Measurements from ENCODE around the gene ERICH6B. TPM values are rescaled to one million over a fixed set of nuclear protein-coding genes. Genes with fewer than 3 reads are reported as not detected.

The ERICH6B gene
- total RNA-seq, 1 experiment from 2014 or later, result not detected

GRCh38 chr13:45508776-45509175, 106.8 kb downstream of the ERICH6B start:
- ChIA-PET CTCF (interaction anchor here (0.6 kb wide), 2 partner anchors 12 to 262 kb away, joined by 3 read pairs; no protein-coding TSS in a partner anchor), POLR2A (interaction anchor here (0.7 kb wide), 1 partner anchor 413 kb away, joined by 3 read pairs; no protein-coding TSS in a partner anchor)
- intact Hi-C loops (cut with micrococcal nuclease), result no loop called here
- no peak for DNase-seq (ENCODE audit: unreplicated experiment)
- no TSS peak for BruUV-seq (replicated peaks)
- H3K36me3 Mint-ChIP-seq (ENCODE audit: insufficient read depth, unreplicated experiment), result peaks cover 81% of the 10 kb centered on the region
- H3K9me3 Mint-ChIP-seq (ENCODE audit: unreplicated experiment), result no peaks in the 10 kb centered on the region
- no peaks in the 10 kb centered on the region for H3K27me3 Mint-ChIP-seq (ENCODE audit: insufficient read depth, unreplicated experiment)
- no peak for TF ChIP-seq CTCF (IDR thresholded peaks at IDR 0.05; ENCODE audit: unreplicated experiment)
- H3K4me3 Mint-ChIP-seq (ENCODE audit: unreplicated experiment), result no peak overlapping the region
- peaks cover 6% of the 10 kb centered on the region for H3K4me1 Mint-ChIP-seq (ENCODE audit: insufficient read depth, unreplicated experiment)
- no peak overlapping the region for H3K27ac Mint-ChIP-seq (ENCODE audit: low read depth, unreplicated experiment)

GRCh38 chr13:45506811-45507210, 108.7 kb downstream of the ERICH6B start:
- Mint-ChIP-seq H3K4me1 (ENCODE audit: insufficient read depth, unreplicated experiment) (peaks cover 5% of the 10 kb centered on the region), H3K27ac (ENCODE audit: low read depth, unreplicated experiment) (no peak overlapping the region), H3K4me3 (ENCODE audit: unreplicated experiment) (no peak overlapping the region), H3K36me3 (ENCODE audit: insufficient read depth, unreplicated experiment) (peaks cover 83% of the 10 kb centered on the region), H3K9me3 (ENCODE audit: unreplicated experiment) (no peaks in the 10 kb centered on the region), H3K27me3 (ENCODE audit: insufficient read depth, unreplicated experiment) (no peaks in the 10 kb centered on the region)
- BruUV-seq (replicated peaks), result no TSS peak
- ChIA-PET CTCF (interaction anchor here (0.6 to 1.4 kb wide), 4 partner anchors 12 to 635 kb away, joined by 3 to 4 read pairs (median 4); no protein-coding TSS in a partner anchor), POLR2A (interaction anchor here (0.6 kb wide), 1 partner anchor 11 kb away, joined by 3 read pairs; no protein-coding TSS in a partner anchor)
- no peak for TF ChIP-seq CTCF (IDR thresholded peaks at IDR 0.05; ENCODE audit: unreplicated experiment)
- DNase-seq (ENCODE audit: unreplicated experiment), result no peak
- intact Hi-C loops (cut with micrococcal nuclease), result no loop called here

DNA sequence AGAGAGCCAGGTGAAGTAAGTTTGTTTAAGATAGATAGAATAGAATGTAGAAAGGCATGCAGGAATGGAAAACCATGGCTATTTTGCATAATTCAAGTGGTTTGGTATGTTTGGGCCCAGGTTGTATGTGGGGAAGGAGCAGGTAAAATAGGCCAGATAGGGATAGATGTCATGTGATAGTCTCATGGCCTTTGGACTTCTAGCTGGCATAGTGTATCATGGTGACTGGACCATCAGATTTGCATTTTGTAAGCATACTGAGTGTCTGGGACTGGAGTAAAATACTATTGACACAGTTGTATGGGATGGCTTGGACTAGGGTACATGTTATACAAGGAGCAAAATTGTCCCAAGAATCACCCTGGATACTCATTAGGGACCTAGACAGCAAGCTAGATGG, 111.9 kb downstream of the ERICH6B start:
- no peak overlapping the region for H3K27ac Mint-ChIP-seq (ENCODE audit: low read depth, unreplicated experiment)
- POLR2A ChIA-PET, result no interaction called here
- CTCF ChIA-PET, result interaction anchor here (0.8 to 0.9 kb wide), 3 partner anchors 9 to 657 kb away, joined by 3 to 4 read pairs (median 3); no protein-coding TSS in a partner anchor
- H3K9me3 Mint-ChIP-seq (ENCODE audit: unreplicated experiment), result no peaks in the 10 kb centered on the region
- intact Hi-C loops (cut with micrococcal nuclease), result no loop called here
- no TSS peak for BruUV-seq (replicated peaks)
- H3K27me3 Mint-ChIP-seq (ENCODE audit: insufficient read depth, unreplicated experiment), result no peaks in the 10 kb centered on the region
- peaks cover 69% of the 10 kb centered on the region for H3K36me3 Mint-ChIP-seq (ENCODE audit: insufficient read depth, unreplicated experiment)
- TF ChIP-seq CTCF (IDR thresholded peaks at IDR 0.05; ENCODE audit: unreplicated experiment), result no peak
- DNase-seq (ENCODE audit: unreplicated experiment), result no peak
- no peak overlapping the region for H3K4me3 Mint-ChIP-seq (ENCODE audit: unreplicated experiment)
- H3K4me1 Mint-ChIP-seq (ENCODE audit: insufficient read depth, unreplicated experiment), result peaks cover 12% of the 10 kb centered on the region

GRCh38 chr13:45501175-45501526, 114.4 kb downstream of the ERICH6B start:
- CTCF ChIA-PET, result no interaction called here

More at GRCh38 chr13:45501175-45501526, 114.4 kb downstream of the ERICH6B start:
- peaks cover 69% of the 10 kb centered on the region for H3K36me3 Mint-ChIP-seq (ENCODE audit: insufficient read depth, unreplicated experiment)
- intact Hi-C loops (cut with micrococcal nuclease), result no loop called here
- no peak for TF ChIP-seq CTCF (IDR thresholded peaks at IDR 0.05; ENCODE audit: unreplicated experiment)
- DNase-seq (ENCODE audit: unreplicated experiment), result no peak
- H3K4me3 Mint-ChIP-seq (ENCODE audit: unreplicated experiment), result no peak overlapping the region
- no TSS peak for BruUV-seq (replicated peaks)
- H3K4me1 Mint-ChIP-seq (ENCODE audit: insufficient read depth, unreplicated experiment), result peaks cover 12% of the 10 kb centered on the region
- H3K27me3 Mint-ChIP-seq (ENCODE audit: insufficient read depth, unreplicated experiment), result no peaks in the 10 kb centered on the region
- H3K27ac Mint-ChIP-seq (ENCODE audit: low read depth, unreplicated experiment), result peak overlapping the region; percentile 90
- POLR2A ChIA-PET, result no interaction called here
- no peaks in the 10 kb centered on the region for H3K9me3 Mint-ChIP-seq (ENCODE audit: unreplicated experiment)

Measured in MCF 10A (cell line).